NK-92 (cell line): Measurements from ENCODE around the gene BNC1.

ENCODE experiments used
- DNase-seq: peaks from one replicate; lab custom pipeline; 2025; ENCODE audit not compliant: unreplicated experiment; lab: John Stamatoyannopoulos, UW

BNC1 gene, protein sequence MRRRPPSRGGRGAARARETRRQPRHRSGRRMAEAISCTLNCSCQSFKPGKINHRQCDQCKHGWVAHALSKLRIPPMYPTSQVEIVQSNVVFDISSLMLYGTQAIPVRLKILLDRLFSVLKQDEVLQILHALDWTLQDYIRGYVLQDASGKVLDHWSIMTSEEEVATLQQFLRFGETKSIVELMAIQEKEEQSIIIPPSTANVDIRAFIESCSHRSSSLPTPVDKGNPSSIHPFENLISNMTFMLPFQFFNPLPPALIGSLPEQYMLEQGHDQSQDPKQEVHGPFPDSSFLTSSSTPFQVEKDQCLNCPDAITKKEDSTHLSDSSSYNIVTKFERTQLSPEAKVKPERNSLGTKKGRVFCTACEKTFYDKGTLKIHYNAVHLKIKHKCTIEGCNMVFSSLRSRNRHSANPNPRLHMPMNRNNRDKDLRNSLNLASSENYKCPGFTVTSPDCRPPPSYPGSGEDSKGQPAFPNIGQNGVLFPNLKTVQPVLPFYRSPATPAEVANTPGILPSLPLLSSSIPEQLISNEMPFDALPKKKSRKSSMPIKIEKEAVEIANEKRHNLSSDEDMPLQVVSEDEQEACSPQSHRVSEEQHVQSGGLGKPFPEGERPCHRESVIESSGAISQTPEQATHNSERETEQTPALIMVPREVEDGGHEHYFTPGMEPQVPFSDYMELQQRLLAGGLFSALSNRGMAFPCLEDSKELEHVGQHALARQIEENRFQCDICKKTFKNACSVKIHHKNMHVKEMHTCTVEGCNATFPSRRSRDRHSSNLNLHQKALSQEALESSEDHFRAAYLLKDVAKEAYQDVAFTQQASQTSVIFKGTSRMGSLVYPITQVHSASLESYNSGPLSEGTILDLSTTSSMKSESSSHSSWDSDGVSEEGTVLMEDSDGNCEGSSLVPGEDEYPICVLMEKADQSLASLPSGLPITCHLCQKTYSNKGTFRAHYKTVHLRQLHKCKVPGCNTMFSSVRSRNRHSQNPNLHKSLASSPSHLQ

DNA sequence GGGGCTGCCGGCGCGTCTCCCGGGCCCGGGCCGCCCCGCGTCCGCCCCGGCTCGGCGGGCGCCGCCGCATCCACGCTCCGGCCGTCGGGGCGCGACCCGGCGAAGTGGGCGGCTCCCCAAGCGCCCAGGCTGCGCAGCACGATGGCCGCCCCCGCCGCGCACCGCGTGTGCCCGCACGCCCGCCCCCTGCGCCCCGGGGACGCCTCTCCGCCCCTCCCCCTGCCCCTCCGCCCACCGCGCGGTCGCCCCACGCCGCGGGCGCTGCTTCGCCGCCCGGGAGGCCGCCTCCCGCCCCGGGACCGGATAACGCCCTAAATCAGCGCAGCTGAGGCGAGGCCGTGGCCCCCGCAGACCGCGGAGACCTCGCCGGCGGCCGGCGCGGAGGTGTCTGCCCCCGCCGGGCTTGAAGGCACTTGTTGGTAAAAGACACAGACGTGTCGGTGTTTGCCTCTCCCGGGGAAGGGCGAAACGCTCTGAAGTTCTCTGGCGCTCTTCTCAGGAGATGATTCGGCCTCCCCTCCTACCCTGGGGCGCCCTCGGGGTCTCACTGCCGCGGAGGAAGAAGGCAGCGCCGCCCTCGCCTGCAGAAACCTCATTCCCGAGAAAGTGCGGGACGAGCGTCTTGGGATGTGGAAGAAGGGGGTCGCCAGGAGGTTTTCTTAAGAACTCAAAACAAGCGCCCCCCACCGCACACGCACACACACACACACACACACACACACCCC lies at the start of gene BNC1:
Gene BNC1, minus strand, starts transcription at position 106 of the 725 bp plus-strand sequence. Its CDS starts 36 bp downstream, at position 70.
- no peak for DNase-seq

DNA sequence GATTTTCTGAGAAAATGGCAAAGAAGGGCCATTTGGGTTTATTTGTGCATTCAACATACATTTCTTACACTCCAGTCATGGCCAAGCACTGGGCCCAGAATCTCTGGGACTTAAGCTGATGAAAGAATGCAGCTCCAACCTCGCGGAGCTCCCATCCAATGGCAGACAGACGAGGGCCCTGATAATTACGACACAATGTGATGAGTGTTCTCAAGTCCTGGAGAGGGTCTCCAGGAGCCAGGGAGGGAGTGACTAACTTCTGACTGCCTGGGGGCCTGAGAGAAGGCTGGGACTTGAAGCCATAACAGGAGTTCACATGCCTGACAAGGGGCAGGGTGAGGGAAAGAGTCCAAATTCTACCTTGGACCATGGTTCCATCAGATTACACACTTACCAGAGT lies 42.6 kb upstream of the BNC1 start:
- DNase-seq: no peak

DNA sequence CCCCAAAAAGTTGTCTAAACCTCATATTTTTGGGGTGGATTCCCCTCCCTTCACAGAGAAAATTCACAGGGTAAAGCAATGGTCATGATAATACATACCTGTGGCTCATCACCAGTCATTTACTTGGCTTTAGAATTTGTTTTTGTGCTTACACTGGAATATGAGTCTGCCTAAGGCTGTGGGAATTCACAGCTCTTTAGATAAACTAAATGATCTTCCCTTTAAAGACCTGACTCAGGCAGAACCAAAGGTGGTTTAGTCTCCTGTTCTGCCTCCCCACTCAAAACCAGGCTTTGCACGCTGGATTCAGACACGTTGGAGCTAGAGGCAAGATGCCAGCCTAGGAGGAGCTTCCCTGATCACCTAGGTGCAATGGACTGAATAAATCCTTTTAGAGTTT lies 40.3 kb upstream of the BNC1 start:
- no peak for DNase-seq

DNA sequence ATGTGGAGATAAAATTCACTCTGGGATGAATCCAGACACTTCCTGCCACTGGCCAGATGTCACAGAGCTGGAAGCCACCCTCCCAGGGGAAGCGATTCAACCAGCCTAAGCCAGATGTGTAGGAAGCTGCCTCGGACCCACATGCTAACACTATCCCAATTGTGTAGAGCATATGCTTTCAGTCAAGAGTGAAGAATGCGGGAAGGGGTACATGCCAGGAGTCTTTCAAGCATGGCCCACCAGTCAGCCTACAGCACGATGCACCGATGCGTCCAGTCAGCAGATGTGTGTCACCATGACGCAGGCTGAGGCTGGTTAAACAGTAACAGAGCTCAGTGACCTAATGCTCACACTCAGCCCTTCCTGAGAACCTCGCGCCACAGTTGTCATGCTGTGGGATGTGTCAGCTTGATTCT lies 38.8 kb upstream of the BNC1 start:
- no peak for DNase-seq

DNA sequence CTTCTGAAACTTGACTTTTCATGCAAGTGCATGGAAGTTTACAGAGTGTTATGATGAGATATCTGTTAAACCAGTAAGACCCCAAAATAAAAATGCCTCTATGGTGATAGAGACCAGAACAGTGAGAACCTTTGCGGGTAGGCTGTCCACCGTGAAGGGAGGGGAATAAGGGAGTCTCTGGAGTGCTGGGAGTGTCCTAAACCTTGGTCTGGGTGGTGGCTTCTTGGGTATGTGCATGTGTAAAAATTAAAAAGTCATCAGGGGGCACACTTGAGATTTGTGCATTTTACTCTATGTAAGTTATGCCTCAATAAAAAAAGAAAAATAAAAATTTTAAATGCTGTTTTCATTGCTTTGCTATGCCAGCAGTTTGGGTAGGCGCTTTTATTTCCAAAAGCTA lies 38.2 kb upstream of the BNC1 start:
- no peak for DNase-seq

DNA sequence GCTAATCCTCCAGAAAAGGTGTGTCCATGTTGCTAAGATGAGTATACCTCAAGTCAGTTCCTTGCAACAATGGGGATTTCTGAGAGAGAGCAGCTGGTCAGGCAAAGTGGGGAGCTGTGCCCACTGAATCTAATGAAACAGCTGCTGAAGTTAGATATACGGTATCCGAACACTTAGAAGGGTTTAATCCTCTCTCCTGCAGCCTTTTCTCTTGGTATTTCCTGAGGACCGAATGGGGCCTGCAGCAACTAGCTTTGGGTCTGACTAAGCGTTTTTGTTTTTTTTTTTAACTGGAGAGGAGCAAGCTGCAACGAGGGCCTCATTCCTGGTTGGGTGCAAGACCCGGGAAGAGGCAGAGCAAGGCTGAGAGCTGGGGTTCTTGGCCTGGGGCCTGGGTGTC lies 37.6 kb upstream of the BNC1 start:
- DNase-seq: no peak

DNA sequence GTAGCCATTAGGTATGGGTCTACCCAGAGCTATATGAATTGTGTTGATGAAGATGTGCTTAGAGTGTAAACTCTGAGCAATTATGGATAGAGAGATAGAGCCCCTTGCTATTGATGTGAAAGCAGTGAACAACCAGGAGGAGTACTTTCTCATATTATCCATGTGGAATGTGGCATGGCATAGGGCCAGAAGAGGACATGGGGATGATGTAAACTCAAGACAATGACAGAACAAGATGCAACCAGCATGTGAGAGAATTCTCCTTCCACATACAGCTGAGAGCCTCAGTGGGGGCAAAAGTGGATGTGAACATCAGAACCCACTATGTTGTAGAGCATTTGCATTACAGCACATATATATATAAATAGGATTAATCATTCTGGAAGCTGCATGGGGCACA lies 36.4 kb upstream of the BNC1 start:
- DNase-seq: no peak

DNA sequence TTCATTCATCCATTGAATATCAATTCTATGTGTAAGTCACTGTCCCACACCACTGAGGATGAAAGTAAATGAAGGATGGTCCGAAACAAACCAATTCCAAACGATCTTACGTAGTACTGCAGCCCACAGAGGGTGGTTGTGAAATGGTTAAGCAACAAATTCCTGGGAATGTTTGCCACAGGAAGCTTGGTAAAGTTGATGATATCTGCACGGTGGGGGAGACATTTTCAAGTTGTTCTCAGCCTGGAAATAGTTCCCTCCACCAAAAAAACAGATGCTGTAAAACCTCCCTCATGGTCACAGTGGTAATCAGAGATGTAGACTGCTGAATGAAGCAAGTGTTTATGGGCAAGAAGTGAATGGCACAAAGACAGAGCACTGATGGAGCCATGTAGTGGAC lies 35.9 kb upstream of the BNC1 start:
- no peak for DNase-seq

DNA sequence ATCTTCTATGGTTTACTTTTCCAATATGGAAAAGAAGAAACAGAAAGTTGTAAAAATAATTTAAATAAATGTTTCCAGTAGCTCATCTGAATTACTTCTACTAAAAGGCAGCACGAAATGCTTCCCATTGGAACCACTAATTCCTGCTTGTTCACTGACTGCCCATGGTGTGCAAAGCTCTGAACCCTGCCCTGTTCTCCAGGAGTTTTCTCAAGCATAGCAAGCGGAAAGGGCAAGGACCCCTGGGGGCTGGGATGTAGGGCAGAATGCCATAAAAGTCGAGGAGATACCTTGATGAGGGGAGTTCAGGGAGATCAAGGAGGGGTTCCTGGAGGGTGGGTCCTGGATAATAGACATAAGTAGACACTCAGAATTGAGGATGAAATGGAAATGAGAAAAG lies 35.3 kb upstream of the BNC1 start:
- no peak for DNase-seq

DNA sequence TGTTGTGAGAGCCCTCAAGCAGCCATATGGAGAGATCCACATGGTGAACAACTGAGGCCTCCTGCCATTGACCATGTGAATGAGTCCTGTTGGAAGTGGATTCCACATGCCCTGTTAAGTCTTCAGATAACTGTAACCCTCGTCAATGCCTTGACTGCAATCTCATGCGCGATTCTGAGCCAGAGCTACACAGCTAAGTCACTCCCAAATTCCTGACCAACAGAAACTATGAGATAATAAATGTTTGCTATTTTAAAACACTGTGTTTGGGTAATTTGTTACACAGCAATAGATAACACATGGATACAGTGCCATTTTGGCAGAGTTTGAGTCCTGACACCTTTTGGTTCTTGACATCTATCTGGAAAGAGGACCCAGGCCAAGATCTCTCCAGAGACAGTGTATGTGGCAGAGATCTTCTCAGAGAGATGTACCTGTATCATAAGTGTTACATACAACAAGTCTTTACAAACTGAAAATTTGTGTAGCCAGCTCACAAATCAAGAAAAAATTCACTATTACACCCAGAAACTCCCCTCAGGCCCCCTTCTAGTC lies 34.5 kb upstream of the BNC1 start:
- DNase-seq: no peak

DNA sequence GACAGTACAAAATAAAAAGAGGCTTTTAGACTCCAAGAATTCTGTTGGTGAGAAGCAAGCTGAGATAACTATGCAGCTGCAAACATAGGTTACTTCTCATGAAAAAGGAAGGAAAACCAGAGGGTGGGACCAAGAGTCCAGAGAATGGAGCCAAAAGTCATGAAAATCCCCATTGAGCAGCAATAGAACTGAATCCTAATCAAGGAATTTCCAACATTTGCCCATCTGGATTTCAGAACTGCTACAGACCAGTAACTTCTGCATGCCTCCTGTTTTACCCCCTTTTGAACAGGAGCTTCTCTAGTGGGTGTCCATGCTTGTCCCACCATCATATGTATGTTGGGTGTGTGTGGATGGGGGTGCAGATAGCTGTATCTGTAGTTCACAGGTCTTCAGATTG lies 33.6 kb upstream of the BNC1 start:
- no peak for DNase-seq

DNA sequence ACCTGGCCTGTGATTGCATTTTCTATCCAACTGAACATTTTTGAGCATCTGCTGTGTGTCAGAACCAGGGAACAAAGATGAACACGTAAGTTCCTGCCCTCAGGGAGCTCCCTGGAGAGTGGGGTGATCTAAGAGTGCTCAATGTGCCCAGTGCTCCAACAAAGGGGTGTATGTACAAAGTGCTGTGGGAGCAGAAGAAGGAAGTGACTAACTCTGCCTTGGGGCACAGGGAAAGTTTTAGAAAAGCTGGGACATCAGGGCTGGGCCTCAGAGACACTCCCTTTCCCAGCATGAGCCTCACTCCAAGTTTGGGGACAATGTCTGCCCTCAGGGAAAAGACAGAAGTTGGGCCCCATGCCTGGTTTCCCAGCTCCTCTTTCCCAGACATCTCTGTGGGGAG lies 27.6 kb upstream of the BNC1 start:
- DNase-seq: no peak

DNA sequence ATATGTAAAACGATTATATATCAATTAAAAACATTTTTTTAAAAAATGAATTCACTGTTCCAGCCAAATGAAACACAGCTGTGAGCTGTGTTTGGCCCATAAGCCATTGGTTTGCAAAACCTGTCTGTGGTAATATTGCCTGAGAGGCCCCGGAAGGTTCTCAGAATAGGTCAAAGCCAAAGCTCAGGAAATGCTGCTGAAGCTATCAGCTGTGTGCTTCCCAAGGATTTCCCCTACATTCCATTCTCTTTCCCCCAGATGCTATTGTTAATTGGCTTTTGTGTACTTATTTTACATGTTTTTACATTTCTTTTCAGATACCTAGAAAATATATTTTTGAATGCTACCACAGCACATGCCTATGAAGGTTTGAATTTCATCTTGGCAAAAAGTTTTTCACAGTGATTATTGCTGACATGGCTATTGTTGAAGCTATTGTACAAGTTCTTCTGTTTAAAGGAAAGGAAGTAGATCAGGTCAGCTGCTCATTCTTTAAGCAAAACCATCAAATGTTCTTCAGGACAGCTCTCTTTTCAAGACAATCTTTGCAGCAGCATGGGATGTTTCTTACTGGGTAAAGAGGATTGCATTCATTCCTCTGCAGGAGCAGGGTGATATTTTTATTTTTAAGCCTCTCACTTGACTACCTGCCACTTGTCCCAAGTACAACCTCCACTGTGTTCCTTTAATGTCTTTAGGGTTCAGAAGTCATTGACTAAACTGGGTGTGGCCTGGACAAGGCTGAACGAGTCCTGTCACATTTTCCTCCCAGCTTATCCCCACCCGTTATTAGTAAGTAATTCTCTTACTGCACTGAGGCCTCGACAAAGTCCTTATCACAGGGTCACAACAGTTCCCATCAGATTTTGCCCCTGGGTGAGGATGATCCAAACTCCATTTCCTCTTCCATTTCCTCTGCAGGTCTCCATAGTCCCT lies 26.3 kb upstream of the BNC1 start:
- DNase-seq: no peak

DNA sequence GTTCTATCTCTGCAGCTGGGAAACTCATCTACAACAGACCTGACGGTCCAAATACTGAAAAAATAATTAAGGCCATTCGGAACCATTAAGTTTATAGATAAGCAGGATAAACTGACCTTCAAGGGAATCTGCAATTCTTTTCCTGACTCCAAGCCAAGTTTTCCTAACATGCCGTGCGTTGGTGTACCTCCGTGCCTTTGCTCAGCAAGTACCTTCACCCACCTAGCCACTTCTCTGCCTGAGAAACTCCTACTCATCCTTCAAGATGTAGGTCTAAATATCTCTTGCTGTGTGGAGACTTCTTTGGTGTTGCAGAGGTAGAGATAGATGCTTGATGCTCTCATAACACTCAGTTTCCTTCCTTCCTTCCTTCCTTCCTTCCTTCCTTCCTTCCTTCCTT lies 24.2 kb upstream of the BNC1 start:
- DNase-seq: no peak

DNA sequence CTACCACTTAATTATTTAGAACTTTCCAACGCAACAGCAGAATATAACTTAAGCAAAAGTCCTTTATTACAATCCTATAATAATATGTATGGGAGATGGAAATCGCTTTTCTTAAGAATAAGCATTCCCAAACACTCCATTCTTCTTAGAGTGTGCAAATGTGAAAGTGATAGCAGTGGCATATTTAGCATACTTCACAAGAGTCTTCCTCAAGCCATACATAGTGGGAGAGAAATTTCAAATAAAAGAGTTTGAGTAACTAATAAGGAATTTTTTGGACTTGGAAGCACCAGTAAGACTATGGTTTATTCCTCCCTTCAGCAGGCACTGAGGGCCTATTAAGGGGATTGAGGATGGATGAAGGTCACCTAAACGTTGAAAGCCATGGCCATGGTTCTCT lies 22.1 kb upstream of the BNC1 start:
- no peak for DNase-seq

DNA sequence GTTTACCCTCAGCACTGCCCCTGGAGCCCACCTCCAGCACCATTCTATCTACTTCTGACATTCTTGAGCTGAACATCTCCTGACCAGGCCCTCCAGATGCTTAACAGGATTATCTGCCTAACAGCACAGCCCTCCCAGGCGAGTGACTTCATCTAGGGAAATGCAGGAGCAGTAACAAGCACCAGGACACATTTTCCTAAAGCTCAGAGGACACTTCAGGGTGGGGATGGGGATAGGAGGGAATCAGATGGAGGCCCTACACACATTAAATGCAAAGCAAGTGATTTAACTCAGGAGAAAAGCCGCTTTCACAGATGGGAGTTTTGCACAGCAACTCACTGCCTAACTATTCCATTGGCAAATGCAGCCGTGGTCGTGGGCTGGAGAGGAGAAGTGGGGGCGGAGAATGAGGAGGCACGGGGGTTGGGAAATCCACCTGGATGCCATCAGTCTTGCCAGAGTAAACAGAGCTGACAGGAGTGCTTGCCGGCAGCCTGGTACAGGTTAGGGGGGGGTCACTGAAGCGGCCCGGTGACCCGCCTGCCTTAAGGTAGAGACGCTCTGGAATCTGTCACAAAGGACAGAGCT lies 21.3 kb upstream of the BNC1 start:
- DNase-seq: no peak

DNA sequence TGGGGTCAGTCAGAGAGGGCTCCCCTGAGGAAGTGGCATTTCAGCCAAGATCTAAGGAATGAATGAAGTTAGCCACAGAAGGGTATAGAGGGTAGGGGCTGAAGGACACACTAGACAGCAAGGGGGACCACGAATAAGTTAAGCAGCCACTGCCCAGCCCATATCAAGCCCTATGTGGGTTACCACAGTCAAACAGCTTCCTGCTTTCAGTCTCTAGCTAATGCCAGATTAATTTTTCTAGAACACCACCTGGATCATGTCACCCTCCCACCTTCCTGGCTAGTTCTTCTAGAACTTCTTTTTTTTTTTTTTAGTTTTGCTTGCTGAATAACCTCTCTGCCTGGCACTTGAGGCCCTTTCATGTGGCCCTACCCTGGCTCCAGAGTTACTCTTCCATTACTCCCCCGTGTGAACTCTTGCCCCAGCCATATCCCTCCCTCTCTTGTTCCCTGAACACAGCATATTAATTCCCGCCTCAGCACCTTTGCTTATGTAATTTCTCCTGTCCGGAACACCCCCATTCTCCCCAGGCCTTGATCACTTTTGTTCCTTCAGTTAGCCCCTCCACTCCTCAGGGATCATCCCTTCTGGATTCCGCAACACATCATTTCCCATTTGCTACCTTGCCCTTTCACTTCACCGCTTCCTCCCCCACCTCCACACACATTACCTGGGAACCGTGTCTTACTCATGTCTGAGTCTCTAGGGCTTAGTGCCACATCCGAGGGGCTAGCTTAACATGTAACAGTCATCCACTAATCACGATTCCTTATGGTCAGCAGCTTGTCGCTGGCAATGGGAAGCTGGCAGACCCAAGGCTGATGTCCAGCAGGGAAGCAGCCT lies 20.6 kb upstream of the BNC1 start:
- no peak for DNase-seq

DNA sequence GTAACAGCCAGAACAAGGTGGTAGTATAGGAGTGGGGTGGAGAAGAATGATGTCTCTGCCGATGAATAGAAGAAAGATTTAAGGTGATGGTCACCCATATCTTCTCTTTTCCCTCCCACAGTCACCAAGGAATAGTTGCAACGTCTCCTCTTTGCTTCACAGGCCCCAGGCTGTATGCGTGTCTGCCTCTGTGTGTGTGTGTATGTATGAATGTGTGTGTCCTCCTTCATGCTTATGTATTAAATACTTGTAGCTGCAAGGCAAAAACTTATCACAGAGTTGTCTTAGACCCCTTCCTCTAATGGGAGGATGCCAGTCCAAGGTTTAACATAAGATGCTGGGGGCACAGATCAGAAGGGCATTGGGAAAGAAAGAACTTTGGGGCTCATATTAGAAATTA lies 19.1 kb upstream of the BNC1 start:
- DNase-seq: no peak

DNA sequence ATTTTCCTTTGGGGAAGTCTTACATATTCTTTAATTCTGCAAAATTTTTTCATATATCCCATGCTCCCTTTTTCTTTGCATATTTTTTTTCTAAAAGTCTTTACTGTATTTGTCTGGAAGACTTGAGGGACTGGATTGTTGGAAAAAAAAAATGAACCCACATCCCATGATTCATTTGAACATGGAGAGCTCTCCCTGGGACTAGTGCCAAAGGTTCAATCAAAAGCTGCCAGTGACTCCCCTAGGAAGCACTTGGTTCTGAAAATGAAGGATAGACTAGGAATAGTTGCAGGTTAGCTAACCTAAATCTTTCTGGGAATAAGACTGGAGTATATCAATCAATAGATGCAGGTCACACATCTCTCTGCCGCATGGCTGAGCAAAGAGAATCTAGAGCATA lies 16.4 kb upstream of the BNC1 start:
- no peak for DNase-seq
